ENCODE results near the gene GAB2. TPM values are rescaled to one million over a fixed set of nuclear protein-coding genes. Genes with fewer than 3 reads are reported as not detected.
"Not testable (repeated sequence)": the region's sequence is repeated elsewhere in the genome, so short reads cannot be mapped to it uniquely, and the experiment has no call there.

The GAB2 gene
- total RNA-seq, 2 experiments from 2014 or later = 10.7 to 11.9 TPM

DNA sequence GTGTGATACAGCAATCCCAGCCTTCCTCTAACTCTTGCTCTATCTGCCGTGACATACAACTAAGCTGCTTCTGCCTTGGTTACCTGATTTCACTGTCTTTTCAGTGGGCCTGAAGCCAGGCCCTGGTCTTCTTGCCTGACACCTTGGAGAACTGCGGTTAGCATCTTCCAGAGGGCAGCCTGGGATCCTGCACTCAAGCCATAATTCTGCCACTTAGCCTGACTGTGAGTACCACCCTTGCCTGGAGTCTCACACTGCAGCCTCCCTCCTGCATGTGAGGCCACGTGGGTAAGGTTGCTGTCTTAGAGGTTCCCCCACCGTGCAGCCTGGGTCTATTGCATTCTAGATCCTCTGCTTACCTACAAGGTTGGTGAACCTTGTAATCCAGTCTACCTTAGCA is 193.1 kb downstream of the GAB2 start:
- POLR2A ChIA-PET = no interaction called here
- Mint-ChIP-seq H3K4me3 (no peak overlapping the region), H3K36me3 (ENCODE audit: low read depth) (no peaks in the 10 kb centered on the region), H3K4me1 (ENCODE audit: low read depth) (peaks cover 5% of the 10 kb centered on the region), H3K27ac (no peak overlapping the region), H3K27me3 (no peaks in the 10 kb centered on the region), H3K9me3 (no peaks in the 10 kb centered on the region)
- H3K9me3 ChIP-seq (ENCODE audit: control insufficient read depth in 1 of 2, insufficient read depth in 1 of 2, low read length in 2 of 2) = no peaks in the 10 kb centered on the region
- H3K4me3 ChIP-seq (ENCODE audit: low read length) = no peak overlapping the region
- ATAC-seq (ENCODE audit: poor library complexity) (no peak), DNase-seq (no peak)
- H3K4me1 ChIP-seq (ENCODE audit: insufficient read depth, low read length) = peaks cover 3% of the 10 kb centered on the region
- no peak for TF ChIP-seq CTCF (IDR thresholded peaks at IDR 0.05)
- H3K36me3 ChIP-seq (ENCODE audit: insufficient read depth, low read length) = peaks cover 11% of the 10 kb centered on the region
- CTCF ChIA-PET = no interaction called here
- intact Hi-C loops (cut with DNase I, micrococcal nuclease) = no loop called here
- no peak overlapping the region for H3K27ac ChIP-seq (ENCODE audit: low read depth in 1 of 2, low read length in 2 of 2)
- H3K27me3 ChIP-seq (ENCODE audit: control insufficient read depth in 1 of 2, insufficient read depth in 2 of 2, low read length in 2 of 2) = no peaks in the 10 kb centered on the region

DNA sequence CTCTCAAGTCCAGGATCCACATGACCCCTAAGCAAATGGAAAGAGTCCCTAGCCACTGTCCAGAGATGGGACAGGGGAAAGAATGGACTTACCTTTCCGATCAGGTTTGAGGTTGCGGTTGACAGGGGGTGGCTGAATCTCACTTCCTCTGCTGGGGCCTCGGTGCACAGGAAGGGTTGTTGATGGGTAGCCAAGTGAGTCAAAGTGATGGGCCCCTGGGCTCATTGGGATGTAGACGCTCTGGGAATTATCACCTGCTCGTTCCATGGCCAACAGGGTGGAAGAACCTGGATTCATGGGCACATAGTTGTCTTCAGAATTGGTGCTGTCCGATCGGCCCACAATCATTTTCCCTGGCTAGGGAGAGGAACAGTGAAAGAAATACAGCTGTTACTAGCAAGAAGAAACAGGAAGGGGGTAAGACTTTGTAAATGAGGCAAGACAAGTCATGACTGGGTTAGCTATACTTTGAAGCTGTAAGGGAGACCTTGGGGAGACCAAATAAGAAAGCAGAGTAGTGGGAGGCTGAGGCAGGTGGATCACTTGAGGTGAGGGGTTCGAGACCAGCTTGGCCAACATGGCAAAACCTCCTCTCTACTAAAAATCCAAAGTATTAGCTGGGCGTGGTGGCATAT is 194.2 kb downstream of the GAB2 start:
- ATAC-seq (ENCODE audit: poor library complexity) (no peak), DNase-seq (no peak)
- peaks cover 5% of the 10 kb centered on the region for H3K4me1 Mint-ChIP-seq (ENCODE audit: low read depth)
- no peak for TF ChIP-seq CTCF (IDR thresholded peaks at IDR 0.05)
- no peaks in the 10 kb centered on the region for H3K27me3 ChIP-seq (ENCODE audit: control insufficient read depth in 1 of 2, insufficient read depth in 2 of 2, low read length in 2 of 2)
- ChIA-PET POLR2A (no interaction called here), CTCF (no interaction called here)
- no peaks in the 10 kb centered on the region for H3K9me3 ChIP-seq (ENCODE audit: control insufficient read depth in 1 of 2, insufficient read depth in 1 of 2, low read length in 2 of 2)
- H3K36me3 ChIP-seq (ENCODE audit: insufficient read depth, low read length) = peaks cover 11% of the 10 kb centered on the region
- no peaks in the 10 kb centered on the region for H3K9me3 Mint-ChIP-seq
- no peaks in the 10 kb centered on the region for H3K27me3 Mint-ChIP-seq
- no peak overlapping the region for H3K4me3 Mint-ChIP-seq
- intact Hi-C loops (cut with DNase I, micrococcal nuclease) = no loop called here
- no peak overlapping the region for H3K27ac ChIP-seq (ENCODE audit: low read depth in 1 of 2, low read length in 2 of 2)
- peak overlapping the region; percentile 42 for H3K27ac Mint-ChIP-seq
- peaks cover 3% of the 10 kb centered on the region for H3K4me1 ChIP-seq (ENCODE audit: insufficient read depth, low read length)
- no peak overlapping the region for H3K4me3 ChIP-seq (ENCODE audit: low read length)
- H3K36me3 Mint-ChIP-seq (ENCODE audit: low read depth) = no peaks in the 10 kb centered on the region

DNA sequence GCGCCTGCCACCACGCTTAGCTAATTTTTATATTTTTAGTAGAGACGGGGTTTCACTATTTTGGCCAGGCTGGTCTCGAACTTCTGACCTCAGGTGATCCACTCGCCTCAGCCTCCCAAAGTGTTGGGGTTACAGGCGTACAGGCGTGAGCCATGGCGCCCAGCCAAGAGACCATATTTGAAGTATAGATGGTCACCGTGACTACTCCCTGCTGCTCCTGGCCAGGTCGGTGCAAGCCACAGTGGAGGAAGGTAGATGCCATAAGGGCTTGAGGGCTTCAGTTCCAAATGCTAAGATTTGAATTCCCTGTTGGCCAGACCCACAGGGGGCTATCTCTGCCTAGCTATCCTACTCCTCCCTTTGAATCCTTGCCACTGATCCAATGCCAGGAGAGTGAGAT is 194.9 kb downstream of the GAB2 start:
- CTCF ChIA-PET; DNase-seq; H3K4me1 ChIP-seq (ENCODE audit: insufficient read depth, low read length); H3K4me1 Mint-ChIP-seq (ENCODE audit: low read depth); intact Hi-C loops (cut with DNase I, micrococcal nuclease); ATAC-seq (ENCODE audit: poor library complexity); H3K4me3 Mint-ChIP-seq; H3K27me3 Mint-ChIP-seq; H3K27ac Mint-ChIP-seq; H3K27me3 ChIP-seq (ENCODE audit: control insufficient read depth in 1 of 2, insufficient read depth in 2 of 2, low read length in 2 of 2); H3K27ac ChIP-seq (ENCODE audit: low read depth in 1 of 2, low read length in 2 of 2); H3K4me3 ChIP-seq (ENCODE audit: low read length); H3K9me3 ChIP-seq (ENCODE audit: control insufficient read depth in 1 of 2, insufficient read depth in 1 of 2, low read length in 2 of 2); H3K36me3 Mint-ChIP-seq (ENCODE audit: low read depth); H3K9me3 Mint-ChIP-seq; POLR2A ChIA-PET: not testable (repeated sequence)
- peaks cover 11% of the 10 kb centered on the region for H3K36me3 ChIP-seq (ENCODE audit: insufficient read depth, low read length)

Measured in CD4-positive, alpha-beta T cell (primary cell).